ENCODE measurements around the gene PMPCA.

PMPCA gene

DNA sequence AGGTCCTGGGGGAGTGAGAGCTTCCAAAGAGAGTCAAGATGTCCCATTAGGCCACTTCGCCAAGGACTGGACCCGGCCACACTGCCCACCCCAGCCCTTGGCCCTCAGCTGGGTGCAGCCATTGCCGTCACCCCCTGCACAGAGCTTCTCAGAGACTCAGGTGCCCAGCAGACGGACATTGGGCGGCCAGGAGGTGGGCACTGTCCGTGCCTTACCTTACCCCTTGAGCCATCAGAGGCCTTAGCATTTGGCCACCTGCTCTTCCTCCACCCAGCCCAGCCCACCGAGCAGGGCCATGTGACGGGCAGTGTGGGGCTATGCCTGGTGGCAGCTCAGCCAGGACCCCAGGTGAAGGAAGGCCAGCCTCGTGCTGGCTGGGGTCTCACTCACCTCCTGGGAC lies 43.6 kb upstream of the PMPCA start:
- no peak for TF ChIP-seq GLI2 (tag by site-specific recombination; IDR thresholded peaks at IDR 0.05; ENCODE audit: borderline replicate concordance, low read depth)
- no peak for TF ChIP-seq ZNF23 (tag by site-specific recombination; IDR thresholded peaks at IDR 0.05; ENCODE audit: borderline replicate concordance)
- no peak for TF ChIP-seq GLIS1 (tag by site-specific recombination; IDR thresholded peaks at IDR 0.05)
- no peak for TF ChIP-seq ZNF366 (tag by site-specific recombination; conservative IDR thresholded peaks at IDR 0.05)
- TF ChIP-seq ZNF202 (tag by site-specific recombination; IDR thresholded peaks at IDR 0.05; ENCODE audit: borderline replicate concordance) = no peak
- no peak for TF ChIP-seq SCRT1 (tag by site-specific recombination; IDR thresholded peaks at IDR 0.05; ENCODE audit: borderline replicate concordance)
- ChIA-PET POLR2A (interaction anchor here (0.6 to 1.7 kb wide), 5 partner anchors 8 to 112 kb away, joined by 3 to 7 read pairs (median 4); no protein-coding TSS in a partner anchor), CTCF (interaction anchor here (0.7 to 2.3 kb wide), 5 partner anchors 27 to 265 kb away, joined by 3 to 9 read pairs (median 7); no protein-coding TSS in a partner anchor)
- Histone ChIP-seq H3K9me3 (ENCODE audit: control insufficient read depth, insufficient read depth, low read depth, low read length) (no peaks in the 10 kb centered on the region), H3K36me3 (ENCODE audit: control insufficient read depth in 2 of 2, insufficient read depth in 1 of 2, low read length in 2 of 2) (no peaks in the 10 kb centered on the region), H3K27ac (ENCODE audit: extremely low read depth, low read depth, low read length) (no peak overlapping the region), H3K4me1 (ENCODE audit: control insufficient read depth, insufficient read depth, low read length) (no peaks in the 10 kb centered on the region; the same call in 1 of the 2 replicates), H3K4me3 (ENCODE audit: low read depth, low read length) (no peak overlapping the region)

DNA sequence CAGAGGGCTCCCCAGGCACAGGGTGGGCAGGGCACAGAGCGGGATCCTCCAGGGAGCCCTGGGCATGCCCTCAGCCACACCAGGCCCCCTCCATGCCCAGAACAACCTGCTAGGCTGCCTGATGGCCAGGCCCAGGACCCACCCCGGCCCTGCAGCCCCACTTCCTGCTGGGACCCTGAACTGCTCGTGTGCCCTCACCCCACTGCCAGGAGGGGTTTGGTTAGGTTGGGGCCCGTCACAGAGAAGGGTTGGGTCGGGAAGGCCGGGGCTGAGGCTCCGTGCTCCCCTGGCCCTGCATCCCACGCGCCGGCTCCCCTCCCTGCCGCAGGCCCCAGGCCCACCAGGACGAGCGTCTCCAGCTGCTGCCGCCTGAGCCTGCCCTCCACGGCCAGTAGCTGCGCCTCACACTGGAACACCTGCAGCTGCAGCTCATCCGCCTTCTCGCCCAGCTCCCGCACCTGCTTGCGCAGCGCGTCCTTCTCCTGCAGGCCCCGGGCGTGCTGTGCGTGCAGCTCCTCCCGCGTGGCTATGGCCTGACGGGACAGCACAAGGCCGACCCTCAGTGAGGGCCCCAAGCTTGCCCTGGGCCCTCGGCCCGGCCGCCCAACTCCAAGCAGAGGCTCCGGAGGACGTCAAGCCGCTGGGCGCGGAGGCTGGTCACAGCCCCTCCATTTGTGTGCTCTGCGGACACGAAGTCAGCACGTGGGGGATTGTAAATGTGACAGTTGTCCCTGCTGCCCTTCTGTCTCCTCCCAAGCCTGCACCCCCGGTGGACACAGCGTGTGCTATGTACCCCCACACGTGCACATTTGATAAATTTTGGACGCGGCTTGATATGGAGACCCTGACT lies 42.9 kb upstream of the PMPCA start:
- ChIA-PET POLR2A (interaction anchor here (0.5 to 1.7 kb wide), 3 partner anchors 10 to 893 kb away, joined by 3 to 5 read pairs (median 3); no protein-coding TSS in a partner anchor), CTCF (interaction anchor here (0.7 to 2.3 kb wide), 3 partner anchors 28 to 55 kb away, joined by 3 to 9 read pairs (median 8); no protein-coding TSS in a partner anchor)
- Histone ChIP-seq H3K4me1 (ENCODE audit: control insufficient read depth, insufficient read depth, low read length) (no peaks in the 10 kb centered on the region; the same call in 1 of the 2 replicates), H3K9me3 (ENCODE audit: control insufficient read depth, insufficient read depth, low read depth, low read length) (no peaks in the 10 kb centered on the region), H3K27ac (ENCODE audit: extremely low read depth, low read depth, low read length) (no peak overlapping the region), H3K4me3 (ENCODE audit: low read depth, low read length) (no peak overlapping the region), H3K36me3 (ENCODE audit: control insufficient read depth in 2 of 2, insufficient read depth in 1 of 2, low read length in 2 of 2) (no peaks in the 10 kb centered on the region)
- TF ChIP-seq ZNF747 (tag by site-specific recombination; IDR thresholded peaks at IDR 0.05) = no peak
- TF ChIP-seq ZNF311 (tag by site-specific recombination; IDR thresholded peaks at IDR 0.05; ENCODE audit: borderline replicate concordance) = no peak
- no peak for TF ChIP-seq ZSCAN30 (tag by site-specific recombination; IDR thresholded peaks at IDR 0.05)
- no peak for TF ChIP-seq ZFP69B (tag by site-specific recombination; IDR thresholded peaks at IDR 0.05)
- TF ChIP-seq, protein P1, sequence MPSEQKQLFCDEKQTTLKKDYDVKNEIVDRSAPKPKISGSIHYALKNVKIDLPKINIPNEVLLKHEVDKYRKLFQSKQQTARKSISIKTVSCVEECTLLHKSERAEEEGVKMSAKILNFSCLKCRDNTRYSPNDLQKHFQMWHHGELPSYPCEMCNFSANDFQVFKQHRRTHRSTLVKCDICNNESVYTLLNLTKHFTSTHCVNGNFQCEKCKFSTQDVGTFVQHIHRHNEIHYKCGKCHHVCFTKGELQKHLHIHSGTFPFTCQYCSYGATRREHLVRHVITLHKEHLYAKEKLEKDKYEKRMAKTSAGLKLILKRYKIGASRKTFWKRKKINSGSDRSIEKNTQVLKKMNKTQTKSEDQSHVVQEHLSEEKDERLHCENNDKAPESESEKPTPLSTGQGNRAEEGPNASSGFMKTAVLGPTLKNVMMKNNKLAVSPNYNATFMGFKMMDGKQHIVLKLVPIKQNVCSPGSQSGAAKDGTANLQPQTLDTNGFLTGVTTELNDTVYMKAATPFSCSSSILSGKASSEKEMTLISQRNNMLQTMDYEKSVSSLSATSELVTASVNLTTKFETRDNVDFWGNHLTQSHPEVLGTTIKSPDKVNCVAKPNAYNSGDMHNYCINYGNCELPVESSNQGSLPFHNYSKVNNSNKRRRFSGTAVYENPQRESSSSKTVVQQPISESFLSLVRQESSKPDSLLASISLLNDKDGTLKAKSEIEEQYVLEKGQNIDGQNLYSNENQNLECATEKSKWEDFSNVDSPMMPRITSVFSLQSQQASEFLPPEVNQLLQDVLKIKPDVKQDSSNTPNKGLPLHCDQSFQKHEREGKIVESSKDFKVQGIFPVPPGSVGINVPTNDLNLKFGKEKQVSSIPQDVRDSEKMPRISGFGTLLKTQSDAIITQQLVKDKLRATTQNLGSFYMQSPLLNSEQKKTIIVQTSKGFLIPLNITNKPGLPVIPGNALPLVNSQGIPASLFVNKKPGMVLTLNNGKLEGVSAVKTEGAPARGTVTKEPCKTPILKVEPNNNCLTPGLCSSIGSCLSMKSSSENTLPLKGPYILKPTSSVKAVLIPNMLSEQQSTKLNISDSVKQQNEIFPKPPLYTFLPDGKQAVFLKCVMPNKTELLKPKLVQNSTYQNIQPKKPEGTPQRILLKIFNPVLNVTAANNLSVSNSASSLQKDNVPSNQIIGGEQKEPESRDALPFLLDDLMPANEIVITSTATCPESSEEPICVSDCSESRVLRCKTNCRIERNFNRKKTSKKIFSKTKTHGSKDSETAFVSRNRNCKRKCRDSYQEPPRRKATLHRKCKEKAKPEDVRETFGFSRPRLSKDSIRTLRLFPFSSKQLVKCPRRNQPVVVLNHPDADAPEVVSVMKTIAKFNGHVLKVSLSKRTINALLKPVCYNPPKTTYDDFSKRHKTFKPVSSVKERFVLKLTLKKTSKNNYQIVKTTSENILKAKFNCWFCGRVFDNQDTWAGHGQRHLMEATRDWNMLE (tag by site-specific recombination; conservative IDR thresholded peaks at IDR 0.05; ENCODE audit: low read depth) = no peak
- no peak for TF ChIP-seq ZBTB7A (tag by site-specific recombination; IDR thresholded peaks at IDR 0.05; ENCODE audit: low read depth)
- no peak for TF ChIP-seq ZNF530 (tag by site-specific recombination; IDR thresholded peaks at IDR 0.05; ENCODE audit: low read depth)
- no peak for TF ChIP-seq ZNF510 (tag by site-specific recombination; IDR thresholded peaks at IDR 0.05; ENCODE audit: insufficient replicate concordance)

DNA sequence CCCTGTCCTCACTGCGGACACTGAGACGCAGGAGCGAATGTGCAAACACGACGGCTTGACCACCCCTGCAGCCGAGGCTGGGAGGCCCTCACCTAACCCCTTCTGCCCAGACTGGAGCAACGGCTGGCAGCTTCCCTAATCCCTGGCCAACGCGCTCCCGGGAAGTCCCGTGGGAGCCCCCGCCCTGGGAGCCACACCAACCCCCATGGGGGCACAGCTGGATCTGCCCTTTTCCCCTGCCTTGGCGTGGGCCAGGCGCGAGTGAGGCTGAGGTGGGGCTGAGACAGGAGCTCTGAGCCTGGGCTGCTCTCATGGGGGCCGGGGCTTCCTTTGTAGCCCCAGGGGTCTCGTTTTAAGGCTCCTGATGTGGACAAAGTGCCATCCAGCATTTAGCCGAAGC lies 42.3 kb upstream of the PMPCA start:
- POLR2A ChIA-PET = no interaction called here
- Histone ChIP-seq H3K4me3 (ENCODE audit: low read depth, low read length) (no peak overlapping the region), H3K36me3 (ENCODE audit: control insufficient read depth in 2 of 2, insufficient read depth in 1 of 2, low read length in 2 of 2) (no peaks in the 10 kb centered on the region), H3K27ac (ENCODE audit: extremely low read depth, low read depth, low read length) (no peak overlapping the region), H3K4me1 (ENCODE audit: control insufficient read depth, insufficient read depth, low read length) (no peaks in the 10 kb centered on the region), H3K9me3 (ENCODE audit: control insufficient read depth, insufficient read depth, low read depth, low read length) (no peaks in the 10 kb centered on the region)
- CTCF ChIA-PET = no interaction called here
- TF ChIP-seq KLF1 (tag by site-specific recombination; IDR thresholded peaks at IDR 0.05) (0 out of 2 replicates have a peak, but pooled peaks have one; percentile 16), ZNF132 (tag by site-specific recombination; IDR thresholded peaks at IDR 0.05; ENCODE audit: borderline replicate concordance) (no peak), YY1 (tag by site-specific recombination; IDR thresholded peaks at IDR 0.05) (no peak), ZNF248 (tag by site-specific recombination; IDR thresholded peaks at IDR 0.05) (no peak), ZNF571 (tag by site-specific recombination; IDR thresholded peaks at IDR 0.05) (no peak)
- TF ChIP-seq, protein P2, sequence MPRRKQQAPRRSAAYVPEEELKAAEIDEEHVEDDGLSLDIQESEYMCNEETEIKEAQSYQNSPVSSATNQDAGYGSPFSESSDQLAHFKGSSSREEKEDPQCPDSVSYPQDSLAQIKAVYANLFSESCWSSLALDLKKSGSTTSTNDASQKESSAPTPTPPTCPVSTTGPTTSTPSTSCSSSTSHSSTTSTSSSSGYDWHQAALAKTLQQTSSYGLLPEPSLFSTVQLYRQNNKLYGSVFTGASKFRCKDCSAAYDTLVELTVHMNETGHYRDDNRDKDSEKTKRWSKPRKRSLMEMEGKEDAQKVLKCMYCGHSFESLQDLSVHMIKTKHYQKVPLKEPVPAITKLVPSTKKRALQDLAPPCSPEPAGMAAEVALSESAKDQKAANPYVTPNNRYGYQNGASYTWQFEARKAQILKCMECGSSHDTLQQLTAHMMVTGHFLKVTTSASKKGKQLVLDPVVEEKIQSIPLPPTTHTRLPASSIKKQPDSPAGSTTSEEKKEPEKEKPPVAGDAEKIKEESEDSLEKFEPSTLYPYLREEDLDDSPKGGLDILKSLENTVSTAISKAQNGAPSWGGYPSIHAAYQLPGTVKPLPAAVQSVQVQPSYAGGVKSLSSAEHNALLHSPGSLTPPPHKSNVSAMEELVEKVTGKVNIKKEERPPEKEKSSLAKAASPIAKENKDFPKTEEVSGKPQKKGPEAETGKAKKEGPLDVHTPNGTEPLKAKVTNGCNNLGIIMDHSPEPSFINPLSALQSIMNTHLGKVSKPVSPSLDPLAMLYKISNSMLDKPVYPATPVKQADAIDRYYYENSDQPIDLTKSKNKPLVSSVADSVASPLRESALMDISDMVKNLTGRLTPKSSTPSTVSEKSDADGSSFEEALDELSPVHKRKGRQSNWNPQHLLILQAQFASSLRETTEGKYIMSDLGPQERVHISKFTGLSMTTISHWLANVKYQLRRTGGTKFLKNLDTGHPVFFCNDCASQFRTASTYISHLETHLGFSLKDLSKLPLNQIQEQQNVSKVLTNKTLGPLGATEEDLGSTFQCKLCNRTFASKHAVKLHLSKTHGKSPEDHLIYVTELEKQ (tag by site-specific recombination; IDR thresholded peaks at IDR 0.05; ENCODE audit: borderline replicate concordance) = no peak
- TF ChIP-seq, protein P3, sequence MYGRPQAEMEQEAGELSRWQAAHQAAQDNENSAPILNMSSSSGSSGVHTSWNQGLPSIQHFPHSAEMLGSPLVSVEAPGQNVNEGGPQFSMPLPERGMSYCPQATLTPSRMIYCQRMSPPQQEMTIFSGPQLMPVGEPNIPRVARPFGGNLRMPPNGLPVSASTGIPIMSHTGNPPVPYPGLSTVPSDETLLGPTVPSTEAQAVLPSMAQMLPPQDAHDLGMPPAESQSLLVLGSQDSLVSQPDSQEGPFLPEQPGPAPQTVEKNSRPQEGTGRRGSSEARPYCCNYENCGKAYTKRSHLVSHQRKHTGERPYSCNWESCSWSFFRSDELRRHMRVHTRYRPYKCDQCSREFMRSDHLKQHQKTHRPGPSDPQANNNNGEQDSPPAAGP (tag by site-specific recombination; IDR thresholded peaks at IDR 0.05) = 0 out of 2 replicates have a peak, but pooled peaks have one; percentile 25
